SK-N-SH (cell line): ENCODE data around the gene TPST2. TPM values are rescaled to one million over a fixed set of nuclear protein-coding genes. Genes with fewer than 3 reads are reported as not detected.

ENCODE experiments used
- CTCF ChIA-PET: fragments of 300-600, 350-600 bp; formaldehyde crosslinking; extraction: SDS; loops from one replicate; lab custom pipeline; 2021; lab: Yijun Ruan, JAX
- POLR2A ChIA-PET: fragments of 350-600 bp; sonication (Branson Sonifier 250); formaldehyde crosslinking; extraction: SDS; loops from one replicate; lab custom pipeline; 2020; ENCODE audit warnings: antibody characterized with exemption, inconsistent platforms; lab: Yijun Ruan, JAX
- DNase-seq: peaks from one replicate; pipeline ENCODE4 v3.0.0; 2012
- H2AFZ ChIP-seq: fragments of 200-600 bp; sonication (generic); 2 replicates; pipeline ENCODE4 v1.8.1; 2016; ENCODE audit warnings: antibody characterized with exemption, mild to moderate bottlenecking, low read depth
- H3F3A ChIP-seq: fragments of 200-600 bp; sonication (generic); replicated peaks from 2 replicates; pipeline ENCODE3; 2016; ENCODE audit warnings: antibody characterized with exemption, mild to moderate bottlenecking; ENCODE audit not compliant: insufficient read depth
- H3K27ac ChIP-seq, 2 experiments: fragments of 200-500 bp in 1 of 2; fragments of 200-600 bp in 1 of 2; sonication (Bioruptor generic) in 1 of 2; sonication (generic), shearing (Covaris generic) in 1 of 2; 2 replicates each; pipeline versions ENCODE4 v1.5.1 to v1.6.1; 2014 to 2016; ENCODE audit warnings: low read depth in 2 of 2, inconsistent platforms in 1 of 2, low read length in 1 of 2, mild to moderate bottlenecking in 1 of 2, mixed read lengths in 1 of 2
- H3K27me3 ChIP-seq: fragments of 200-600 bp; sonication (generic), shearing (Covaris generic); 2 replicates; pipeline ENCODE4 v1.6.1; 2016; ENCODE audit warnings: mixed run types; ENCODE audit not compliant: insufficient read depth
- H3K36me3 ChIP-seq, 2 experiments: fragments of 200-500 bp in 1 of 2; fragments of 200-600 bp in 1 of 2; sonication (Bioruptor generic) in 1 of 2; sonication (generic) in 1 of 2; replicated peaks in 1 of 2; 2 replicates each; pipeline versions ENCODE3 to v1.5.1; 2014 to 2016; ENCODE audit warnings: low read length in 1 of 2, mild to moderate bottlenecking in 1 of 2; ENCODE audit not compliant: insufficient read depth in 2 of 2, control insufficient read depth in 1 of 2
- H3K4me1 ChIP-seq, 2 experiments: fragments of 200-500 bp in 1 of 2; fragments of 200-600 bp in 1 of 2; sonication (Bioruptor generic) in 1 of 2; sonication (generic), shearing (Covaris generic) in 1 of 2; 2 replicates each; pipeline versions ENCODE4 v1.5.1 to v1.6.1; 2014 to 2016; ENCODE audit warnings: low read depth in 1 of 2, low read length in 1 of 2, mixed run types in 1 of 2; ENCODE audit not compliant: insufficient read depth in 2 of 2, control insufficient read depth in 1 of 2
- H3K4me2 ChIP-seq: fragments of 200-600 bp; sonication (generic), shearing (Covaris generic); 2 replicates; pipeline ENCODE4 v1.6.1; 2017; ENCODE audit warnings: mixed run types
- H3K4me3 ChIP-seq, 2 experiments: fragments of 200-500 bp in 1 of 2; fragments of 200-600 bp in 1 of 2; sonication (Bioruptor generic) in 1 of 2; sonication (generic), shearing (Covaris generic) in 1 of 2; 2 replicates each; pipeline versions ENCODE4 v1.5.1 to v1.8.1; 2014 to 2016; ENCODE audit warnings: low read depth in 2 of 2, inconsistent platforms in 1 of 2, low read length in 1 of 2, mild to moderate bottlenecking in 1 of 2, mixed read lengths in 1 of 2, moderate library complexity in 1 of 2
- H3K79me2 ChIP-seq: fragments of 200-600 bp; sonication (generic); 2 replicates; pipeline ENCODE4 v1.8.1; 2017; ENCODE audit warnings: mild to moderate bottlenecking; ENCODE audit not compliant: insufficient read depth
- H3K9ac ChIP-seq: fragments of 200-600 bp; sonication (generic); 2 replicates; pipeline ENCODE4 v1.6.1; 2017; ENCODE audit warnings: mixed run types
- H3K9me2 ChIP-seq: fragments of 200-600 bp; sonication (generic); 2 replicates; pipeline ENCODE4 v1.6.1; 2017; ENCODE audit warnings: mixed run types
- H3K9me3 ChIP-seq: fragments of 200-600 bp; sonication (generic); 2 replicates; pipeline ENCODE4 v1.6.1; 2017; ENCODE audit warnings: mixed run types, mild to moderate bottlenecking, moderate library complexity
- H4K20me1 ChIP-seq: fragments of 200-600 bp; sonication (generic); 2 replicates; pipeline ENCODE4 v1.6.1; 2017; ENCODE audit warnings: mild to moderate bottlenecking, mixed run types; ENCODE audit not compliant: insufficient read depth
- CHD2 ChIP-seq: fragments of 150-350 bp; IDR thresholded peaks from 2 replicates; pipeline ENCODE4 v1.6.1; 2018; ENCODE audit warnings: low read length; ENCODE audit not compliant: partially characterized antibody
- CTCF ChIP-seq: fragments of 200-600 bp; sonication (generic); IDR thresholded peaks from 2 replicates; pipeline ENCODE4 v1.6.1; 2017; ENCODE audit warnings: antibody characterized with exemption, mild to moderate bottlenecking, moderate library complexity
- ELF1 ChIP-seq: IDR thresholded peaks from 2 replicates; pipeline ENCODE4 v1.4.0; 2012
- FOXJ3 ChIP-seq: sonication (generic); formaldehyde crosslinking; IDR thresholded peaks from 2 replicates; pipeline ENCODE4 v1.5.1; 2020; ENCODE audit warnings: mild to moderate bottlenecking, missing genetic modification reagents
- GABPA ChIP-seq: IDR thresholded peaks from 2 replicates; pipeline ENCODE4 v1.4.0; 2012; ENCODE audit warnings: low read depth, mild to moderate bottlenecking
- GATA2 ChIP-seq: sonication (generic); formaldehyde crosslinking; IDR thresholded peaks from 2 replicates; pipeline ENCODE4 v1.5.0; 2020; ENCODE audit warnings: mild to moderate bottlenecking, missing genetic modification reagents
- IRF3 ChIP-seq: fragments of 150-350 bp; IDR thresholded peaks from 2 replicates; pipeline ENCODE4 v1.6.1; 2016; ENCODE audit warnings: mild to moderate bottlenecking, low read depth, low read length
- JUND ChIP-seq: IDR thresholded peaks from 2 replicates; pipeline ENCODE4 v1.4.0; 2012
- MEF2A ChIP-seq: IDR thresholded peaks from 2 replicates; pipeline ENCODE4 v1.4.0; 2012; ENCODE audit warnings: low read depth, borderline replicate concordance
- PBX3 ChIP-seq: IDR thresholded peaks from 2 replicates; pipeline ENCODE4; 2012
- POLR2AphosphoS5 ChIP-seq: IDR thresholded peaks from 2 replicates; pipeline ENCODE4 v1.6.1; 2012; ENCODE audit warnings: low read depth, low read length
- RCOR1 ChIP-seq: fragments of 150-350 bp; IDR thresholded peaks from 2 replicates; pipeline ENCODE4 v1.6.1; 2017; ENCODE audit warnings: antibody characterized with exemption, low read length
- REST ChIP-seq: IDR thresholded peaks from 2 replicates; pipeline ENCODE4 v1.6.1; 2012; ENCODE audit warnings: mild to moderate bottlenecking, low read depth, low read length, moderate library complexity
- RXRA ChIP-seq: IDR thresholded peaks from 2 replicates; pipeline ENCODE4 v1.4.0; 2012; ENCODE audit warnings: low read depth, mild to moderate bottlenecking, borderline replicate concordance
- TAF1 ChIP-seq: IDR thresholded peaks from 2 replicates; pipeline ENCODE4 v1.6.1; 2012; ENCODE audit warnings: low read depth, mild to moderate bottlenecking, low read length, moderate library complexity, borderline replicate concordance
- TEAD4 ChIP-seq: IDR thresholded peaks from 2 replicates; pipeline ENCODE4 v1.4.0; 2012; ENCODE audit warnings: mild to moderate bottlenecking, borderline replicate concordance; ENCODE audit not compliant: insufficient read depth
- ZBTB33 ChIP-seq: IDR thresholded peaks from 2 replicates; pipeline ENCODE4 v1.4.0; 2012; ENCODE audit warnings: low read depth, borderline replicate concordance
- WGBS: methylation state at CpG from one replicate; pipeline ENCODE4 v1.1.6; 2017; ENCODE audit warnings: low lambda C conversion rate; 5-methylcytosine and 5-hydroxymethylcytosine counted together
- polyA plus RNA-seq, 3 experiments: library from polyadenylated mRNA; depleted of rRNA; stranded (reverse); fragments of >200 nt; gene quantifications; 2 replicates each; pipeline ENCODE4 v1.2.3, GENCODE V29; 2012

Gene TPST2
- polyA plus RNA-seq, 1 of the 3 experiments (the other 2 are of a cell fraction), result 58.4 TPM

- Histone ChIP-seq H3K36me3 (peaks cover 7 to 14% of the 10 kb centered on the region in 2 experiments), H3K79me2 (no peaks in the 10 kb centered on the region; the same call in 1 of the 2 replicates), H3K9me3 (no peaks in the 10 kb centered on the region), H3F3A (no peaks in the 10 kb centered on the region), H3K4me1 (no peaks in the 10 kb centered on the region), H3K9ac (no peak overlapping the region), H2AFZ (no peak overlapping the region), H3K4me2 (no peak overlapping the region), H3K27ac (no peak overlapping the region), H3K4me3 (no peak overlapping the region), H4K20me1 (no peaks in the 10 kb centered on the region), H3K27me3 (no peaks in the 10 kb centered on the region), H3K9me2 (no peaks in the 10 kb centered on the region)
- 91% methylated on average over 2 of the region's 2 CpGs for WGBS
- no peak for DNase-seq
- POLR2A ChIA-PET, result no interaction called here
- TF ChIP-seq POLR2AphosphoS5 (no peak), RCOR1 (no peak), RXRA (no peak), CTCF (no peak), JUND (no peak), FOXJ3 (no peak), TAF1 (no peak), MEF2A (no peak), GATA2 (CRISPR knock-in tag) (no peak), REST (no peak), TEAD4 (no peak), CHD2 (no peak), ELF1 (no peak), PBX3 (no peak), IRF3 (no peak), ZBTB33 (no peak), GABPA (no peak)
- CTCF ChIA-PET, result interaction anchor here (0.6 to 0.8 kb wide), 3 partner anchors 19 to 154 kb away, joined by 3 read pairs; no protein-coding TSS in a partner anchor
Observed at GRCh38 chr22:26522012-26522411, 67.9 kb downstream of the TPST2 start.
